AG09319 (cell line): ENCODE data around the gene SLC49A3.

Experiments
- DNase-seq: peaks from one replicate; pipeline ENCODE4 v3.0.0-alpha.2; 2010; ENCODE audit warnings: low read depth; ENCODE audit errors: extremely low read depth
- TF ChIP-seq, protein P1 (sequence below): IDR thresholded peaks from 2 replicates; pipeline ENCODE4 v1.5.1; 2011; ENCODE audit warnings: low read depth, mild to moderate bottlenecking, inconsistent platforms, low read length, moderate library complexity

SLC49A3 gene

DNA sequence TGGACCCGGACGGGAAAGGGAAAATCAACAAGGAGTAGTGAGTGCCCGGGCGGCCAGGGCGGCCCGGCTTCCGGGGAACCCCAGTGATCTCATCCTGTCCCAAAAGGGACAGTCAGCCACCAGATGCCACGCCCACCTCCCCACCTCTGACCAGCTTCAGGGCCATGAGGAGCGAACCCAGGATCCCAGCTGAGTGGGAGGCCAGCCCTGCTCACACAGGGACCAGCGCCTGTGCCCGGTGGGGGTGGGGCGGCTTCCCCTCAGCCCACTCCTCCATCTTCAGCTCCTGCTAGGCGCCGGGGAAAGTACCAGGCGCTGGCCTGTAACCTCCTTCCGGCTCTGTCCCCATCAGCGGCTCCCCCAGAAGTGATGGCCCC lies 8.4 kb downstream of the SLC49A3 start:
- TF ChIP-seq, protein P1, sequence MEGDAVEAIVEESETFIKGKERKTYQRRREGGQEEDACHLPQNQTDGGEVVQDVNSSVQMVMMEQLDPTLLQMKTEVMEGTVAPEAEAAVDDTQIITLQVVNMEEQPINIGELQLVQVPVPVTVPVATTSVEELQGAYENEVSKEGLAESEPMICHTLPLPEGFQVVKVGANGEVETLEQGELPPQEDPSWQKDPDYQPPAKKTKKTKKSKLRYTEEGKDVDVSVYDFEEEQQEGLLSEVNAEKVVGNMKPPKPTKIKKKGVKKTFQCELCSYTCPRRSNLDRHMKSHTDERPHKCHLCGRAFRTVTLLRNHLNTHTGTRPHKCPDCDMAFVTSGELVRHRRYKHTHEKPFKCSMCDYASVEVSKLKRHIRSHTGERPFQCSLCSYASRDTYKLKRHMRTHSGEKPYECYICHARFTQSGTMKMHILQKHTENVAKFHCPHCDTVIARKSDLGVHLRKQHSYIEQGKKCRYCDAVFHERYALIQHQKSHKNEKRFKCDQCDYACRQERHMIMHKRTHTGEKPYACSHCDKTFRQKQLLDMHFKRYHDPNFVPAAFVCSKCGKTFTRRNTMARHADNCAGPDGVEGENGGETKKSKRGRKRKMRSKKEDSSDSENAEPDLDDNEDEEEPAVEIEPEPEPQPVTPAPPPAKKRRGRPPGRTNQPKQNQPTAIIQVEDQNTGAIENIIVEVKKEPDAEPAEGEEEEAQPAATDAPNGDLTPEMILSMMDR: no peak
- no peak for DNase-seq

DNA sequence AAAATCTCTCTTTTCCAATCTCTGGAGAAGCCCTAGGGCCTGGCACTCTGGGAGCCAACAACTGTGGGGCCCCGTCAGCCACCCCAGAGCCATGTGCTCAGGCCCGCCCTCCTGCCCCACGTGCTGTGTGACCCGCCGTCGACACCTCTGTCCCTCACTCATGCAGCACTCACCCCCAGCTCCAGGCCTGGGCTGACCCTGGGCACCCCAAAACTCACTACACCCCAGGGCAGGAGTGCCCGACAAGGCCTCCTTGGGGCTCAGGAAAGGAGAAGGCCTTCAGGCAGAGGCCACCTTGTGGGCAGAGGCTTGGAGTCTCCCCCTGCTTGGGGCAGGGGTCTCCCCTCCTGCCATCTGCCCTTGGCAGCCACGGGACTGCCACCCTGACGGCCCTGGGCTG lies 8.9 kb downstream of the SLC49A3 start:
- TF ChIP-seq, protein P1: no peak

DNA sequence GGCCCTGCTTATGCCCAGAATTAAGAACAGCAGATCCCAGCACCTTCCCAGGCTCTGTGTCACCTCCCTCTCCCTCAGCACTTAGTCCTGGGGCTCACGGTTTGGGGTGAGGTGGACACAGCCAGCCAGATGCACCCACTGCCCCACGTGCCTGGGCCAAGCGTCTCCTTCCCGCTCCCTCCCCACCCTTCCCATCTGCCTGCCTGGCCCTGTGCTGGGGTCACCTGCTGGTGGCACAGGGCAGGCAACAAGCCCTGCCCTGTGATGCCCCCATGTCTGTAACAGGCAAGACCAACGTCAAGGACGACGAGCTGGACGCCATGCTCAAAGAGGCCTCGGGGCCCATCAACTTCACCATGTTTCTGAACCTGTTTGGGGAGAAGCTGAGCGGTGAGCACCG lies 9.3 kb downstream of the SLC49A3 start:
- no peak for DNase-seq
- TF ChIP-seq, protein P1: no peak

More for the DNA sequence above, 8.9 kb downstream of the SLC49A3 start:
- DNase-seq: no peak

DNA sequence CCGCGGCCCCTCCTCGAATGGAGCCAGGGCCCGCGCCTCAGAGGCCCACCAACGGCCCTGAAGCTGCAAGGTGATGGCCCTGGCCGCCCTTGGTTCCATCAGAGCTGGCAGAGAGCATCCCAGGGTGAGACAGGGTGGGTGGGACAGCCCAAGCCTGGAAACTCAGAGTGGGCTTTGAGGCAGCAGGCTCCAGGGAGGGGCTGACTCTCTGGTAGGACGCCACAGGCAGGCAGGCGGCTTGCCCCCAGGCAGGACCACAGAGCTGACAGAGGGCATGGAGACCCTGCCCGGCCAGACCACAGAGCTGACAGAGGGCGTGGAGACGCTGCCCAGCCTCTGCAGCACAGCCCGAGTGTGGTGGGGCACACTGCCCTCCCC lies 9.9 kb downstream of the SLC49A3 start:
- no peak for DNase-seq
- TF ChIP-seq, protein P1: no peak

DNA sequence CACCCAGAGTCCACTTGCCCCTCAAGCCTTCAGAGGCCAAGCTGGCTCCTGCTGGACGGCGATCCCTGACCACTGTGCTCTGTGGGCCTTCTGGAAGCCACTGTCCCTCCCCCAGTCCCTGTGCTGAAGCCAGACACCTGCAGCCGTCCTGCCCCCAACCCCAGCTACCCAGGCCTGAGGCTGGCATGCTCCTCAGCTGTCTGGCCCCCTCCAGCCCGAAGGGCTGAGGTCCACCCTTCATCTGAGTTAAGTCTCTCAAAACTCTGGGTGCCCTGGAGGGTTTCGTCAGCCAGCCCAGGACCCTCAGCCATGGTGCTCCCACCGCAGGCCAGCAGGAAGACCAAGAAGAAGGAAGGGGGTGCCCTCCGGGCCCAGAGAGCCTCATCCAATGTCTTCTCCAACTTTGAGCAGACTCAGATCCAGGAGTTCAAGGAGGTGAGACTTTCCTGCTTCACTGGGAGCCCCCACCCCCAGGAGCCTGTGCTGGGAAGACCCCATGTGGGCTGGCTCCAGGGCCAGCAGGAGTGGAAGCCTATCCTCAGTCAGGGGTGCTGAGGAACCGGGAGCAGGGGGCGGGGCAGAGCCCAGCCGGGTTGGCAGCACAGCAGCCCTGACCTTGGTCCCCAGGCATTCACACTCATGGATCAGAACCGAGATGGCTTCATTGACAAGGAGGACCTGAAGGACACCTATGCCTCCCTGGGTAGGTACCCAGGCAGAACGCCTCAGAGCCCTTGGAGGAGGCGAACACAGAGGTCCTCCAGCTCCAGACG lies 10.4 kb downstream of the SLC49A3 start:
- DNase-seq: no peak
- TF ChIP-seq, protein P1: no peak

DNA sequence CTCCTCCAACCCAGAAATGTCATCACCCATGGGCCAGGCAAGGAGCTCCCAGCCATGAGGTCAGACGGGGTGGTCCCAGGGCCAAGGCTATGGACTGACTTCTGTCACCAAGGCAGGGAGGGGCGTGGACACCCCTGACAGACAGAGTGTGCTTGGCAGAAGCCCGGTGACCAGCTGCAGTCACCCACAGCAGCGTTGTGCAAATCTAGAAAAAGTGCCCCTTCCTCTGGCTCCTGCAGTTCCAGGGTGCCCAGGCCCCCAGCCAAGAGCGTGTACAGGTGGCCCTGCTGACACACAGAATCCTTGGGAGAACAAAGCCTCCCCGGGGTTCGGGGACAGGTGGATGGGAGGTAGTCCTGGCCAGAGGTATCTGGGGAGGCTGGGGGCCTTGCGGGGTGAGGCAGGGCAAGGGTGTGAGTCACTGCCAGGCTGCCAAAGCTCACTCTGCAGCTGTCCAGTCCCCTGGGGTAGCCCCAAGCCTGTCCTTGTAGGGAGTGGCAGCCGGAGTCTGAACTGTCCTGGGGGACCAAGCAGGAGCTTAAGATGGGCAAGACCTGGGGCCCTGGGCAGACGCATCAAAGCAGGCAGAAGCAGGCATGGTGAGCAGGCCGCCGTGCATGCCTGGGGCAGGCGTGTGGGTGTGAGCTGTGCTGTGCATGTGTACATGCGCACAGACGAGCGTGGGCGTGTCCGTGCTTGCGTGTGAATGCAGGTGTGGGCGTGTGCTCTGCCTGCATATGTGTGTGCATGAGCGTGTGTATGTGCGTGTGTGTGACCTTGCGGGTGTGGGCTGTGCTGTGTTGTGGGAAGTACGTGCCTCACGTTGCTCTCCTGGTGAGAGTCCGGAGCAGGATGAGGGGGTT lies 11.3 kb downstream of the SLC49A3 start:
- TF ChIP-seq, protein P1: no peak
- DNase-seq: no peak

DNA sequence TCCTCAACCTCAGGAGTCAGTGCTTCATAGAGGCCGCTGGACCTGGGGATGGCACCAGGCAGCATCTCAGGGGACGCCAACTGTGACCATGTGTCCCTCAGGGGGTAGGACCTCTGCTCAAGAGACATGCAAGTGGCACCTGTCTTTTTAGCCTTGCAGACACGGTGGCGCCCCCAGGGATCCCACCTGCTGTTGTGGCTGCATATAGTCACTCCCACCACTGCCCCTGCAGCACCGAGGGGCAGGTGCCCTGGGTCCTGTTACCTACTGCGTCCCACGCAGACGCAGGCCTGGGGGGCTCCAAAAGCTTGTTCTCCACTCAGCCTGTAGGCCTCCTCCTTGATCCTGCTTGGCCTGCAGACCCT lies 12.1 kb downstream of the SLC49A3 start:
- TF ChIP-seq, protein P1: no peak
- no peak for DNase-seq
